ENCODE measurements around the gene RELT.

Gene RELT

DNA sequence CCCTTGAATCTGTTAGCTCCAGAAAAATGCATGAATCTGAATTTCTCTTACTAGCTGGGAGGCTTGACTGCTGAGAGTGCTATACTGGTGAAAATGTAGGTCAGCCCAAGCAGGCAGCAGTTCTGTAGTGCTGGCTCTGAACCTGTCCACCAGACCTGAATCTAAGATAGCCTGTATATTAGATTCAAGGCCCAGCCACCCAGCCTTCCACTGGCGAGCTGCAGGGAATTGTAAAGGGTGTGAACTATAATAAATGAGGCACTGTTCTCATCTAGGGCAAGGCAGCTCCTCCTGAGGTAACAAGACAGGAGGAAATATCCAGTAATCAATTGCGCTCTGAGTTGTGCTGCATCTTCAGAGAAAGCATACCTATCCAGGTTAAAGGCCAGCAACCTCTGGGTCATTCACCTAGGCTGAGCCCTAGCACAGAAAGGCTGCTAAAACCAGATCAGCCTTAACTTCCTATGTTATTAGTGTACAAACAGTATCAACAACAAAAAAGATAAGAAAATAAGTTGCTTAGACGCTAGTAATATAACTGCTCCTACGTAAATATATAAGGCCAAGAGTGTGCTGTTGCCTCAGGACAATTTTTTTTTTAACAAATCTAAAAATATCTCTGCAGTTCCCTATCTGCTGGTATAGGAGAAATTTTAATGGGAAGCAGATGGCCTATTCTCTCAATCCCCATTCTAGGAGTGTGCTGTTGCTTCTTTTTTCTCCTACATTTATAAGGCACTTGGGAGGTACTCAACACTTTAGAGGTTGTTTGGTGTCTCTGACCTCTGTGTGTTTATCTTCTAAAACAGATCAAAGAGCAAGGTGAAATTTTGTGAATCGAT is 63.0 kb downstream of the RELT start:
- no peak for DNase-seq

DNA sequence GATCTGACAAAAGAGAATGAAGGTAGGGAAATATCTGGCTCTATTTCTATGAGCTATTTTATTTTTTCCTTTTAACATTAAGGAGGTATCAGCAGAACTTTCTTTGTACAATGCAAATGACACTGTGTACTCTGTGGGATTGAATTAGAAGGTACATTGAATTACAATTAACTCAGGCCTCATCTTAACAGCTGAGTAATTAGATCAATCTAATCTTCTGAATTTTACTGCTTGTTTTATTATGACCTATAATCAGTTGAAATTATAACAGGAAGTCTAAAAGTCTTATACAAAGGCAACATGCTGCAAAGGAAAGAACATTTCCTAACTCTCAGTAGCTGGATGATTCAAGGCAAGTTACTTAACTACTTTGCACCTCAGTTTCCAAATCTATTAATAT is 69.8 kb downstream of the RELT start:
- no peak for DNase-seq

DNA sequence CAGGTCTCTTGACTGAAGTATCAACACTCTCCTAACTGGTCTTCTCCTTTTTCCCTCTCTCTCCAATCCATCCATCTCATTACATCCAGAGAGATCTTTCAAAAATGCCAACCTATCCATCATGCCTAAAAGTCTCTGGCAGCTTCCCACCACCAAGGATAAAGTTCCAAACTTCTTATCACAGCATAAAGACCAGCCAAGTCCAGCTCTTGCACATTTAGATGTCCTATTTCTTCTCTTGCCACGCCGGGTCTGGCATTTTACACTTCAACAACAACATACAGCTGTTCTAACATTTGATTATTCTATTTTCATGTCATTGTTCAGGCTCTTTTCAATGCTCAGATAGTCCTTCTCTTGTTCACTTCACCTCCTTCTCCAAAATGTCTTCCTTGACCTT is 70.6 kb downstream of the RELT start:
- no peak for DNase-seq

Measured in NCI-H187 (cell line).